HepG2 (cell line): ENCODE measurements around the gene CDK3. TPM values are rescaled to one million over a fixed set of nuclear protein-coding genes. Genes with fewer than 3 reads are reported as not detected.

Experiments used
- CREB1 ChIP-seq, 2 experiments: fragments of 450-650 bp in 1 of 2; IDR thresholded peaks; 2 replicates each; pipeline ENCODE4 v1.6.1; 2016 to 2017; ENCODE audit warnings: control low read depth in 1 of 2, mild to moderate bottlenecking in 1 of 2, missing compliant biosample characterization in 1 of 2, missing genetic modification characterization in 1 of 2
- DR1 ChIP-seq: sonication (generic); formaldehyde crosslinking; IDR thresholded peaks from 2 replicates; pipeline ENCODE4 v1.8.0; 2021; ENCODE audit warnings: mild to moderate bottlenecking, missing genetic modification reagents, inconsistent platforms
- E2F5 ChIP-seq: sonication (generic); formaldehyde crosslinking; conservative IDR thresholded peaks from 2 replicates; pipeline ENCODE4 v1.4.0; 2020; ENCODE audit warnings: missing genetic modification reagents
- HBP1 ChIP-seq: IDR thresholded peaks from 2 replicates; pipeline ENCODE4 v1.6.1; 2016; ENCODE audit warnings: low read depth, control low read depth
- HMG20B ChIP-seq: conservative IDR thresholded peaks from 2 replicates; pipeline ENCODE4 v1.6.1; 2016; ENCODE audit warnings: missing genetic modification reagents, missing compliant biosample characterization
- KAT8 ChIP-seq: IDR thresholded peaks from 2 replicates; pipeline ENCODE4 v1.6.1; 2016; ENCODE audit warnings: missing genetic modification reagents, missing compliant biosample characterization
- LRRFIP1 ChIP-seq: sonication (generic); formaldehyde crosslinking; conservative IDR thresholded peaks from 2 replicates; pipeline ENCODE4 v1.4.0; 2020; ENCODE audit warnings: missing genetic modification reagents
- MIER2 ChIP-seq: IDR thresholded peaks from 2 replicates; pipeline ENCODE4 v1.6.1; 2016; ENCODE audit warnings: missing biosample characterization, missing genetic modification reagents
- MIER3 ChIP-seq: IDR thresholded peaks from 2 replicates; pipeline ENCODE4 v1.6.1; 2016; ENCODE audit warnings: missing compliant biosample characterization, borderline replicate concordance
- NONO ChIP-seq, 2 experiments: fragments of 450-650 bp in 1 of 2; sonication (generic) in 1 of 2; formaldehyde crosslinking in 1 of 2; IDR thresholded peaks in 1 of 2; conservative IDR thresholded peaks in 1 of 2; 2 replicates each; pipeline versions ENCODE4 v1.6.1 to v1.8.0; 2017 to 2022; ENCODE audit warnings: mild to moderate bottlenecking in 1 of 2, missing genetic modification reagents in 1 of 2, moderate library complexity in 1 of 2
- POLR2G ChIP-seq: fragments of 200-400 bp; formaldehyde crosslinking; IDR thresholded peaks from 2 replicates; pipeline ENCODE4 v1.6.1; 2018; ENCODE audit warnings: mild to moderate bottlenecking, low read depth, low read length, moderate library complexity
- SCMH1 ChIP-seq: sonication (generic); formaldehyde crosslinking; IDR thresholded peaks from 2 replicates; pipeline ENCODE4 v1.9.0; 2021; ENCODE audit warnings: missing genetic modification reagents, mild to moderate bottlenecking, borderline replicate concordance
- SMC3 ChIP-seq: IDR thresholded peaks from 2 replicates; pipeline ENCODE4 v1.6.1; 2011; ENCODE audit warnings: low read length, improper control_type of control experiment
- SP2 ChIP-seq: sonication (generic); formaldehyde crosslinking; IDR thresholded peaks from 2 replicates; pipeline ENCODE4 v1.5.1; 2020; ENCODE audit warnings: mild to moderate bottlenecking, missing genetic modification reagents
- THAP7 ChIP-seq: sonication (generic); formaldehyde crosslinking; IDR thresholded peaks from 2 replicates; pipeline ENCODE4 v1.8.1; 2023; ENCODE audit warnings: mild to moderate bottlenecking, missing genetic modification reagents
- TOE1 ChIP-seq: sonication (generic); formaldehyde crosslinking; IDR thresholded peaks from 2 replicates; pipeline ENCODE4 v1.4.0; 2020; ENCODE audit warnings: mild to moderate bottlenecking, missing genetic modification reagents
- ZBTB14 ChIP-seq: sonication (generic); formaldehyde crosslinking; IDR thresholded peaks from 2 replicates; pipeline ENCODE4 v1.4.0; 2020; ENCODE audit warnings: missing genetic modification reagents
- ZFP36L1 ChIP-seq: sonication (generic); formaldehyde crosslinking; IDR thresholded peaks from 2 replicates; pipeline ENCODE4 v1.8.0; 2022; ENCODE audit warnings: mild to moderate bottlenecking, missing genetic modification reagents, moderate library complexity
- ZMYM3 ChIP-seq: sonication (generic); formaldehyde crosslinking; IDR thresholded peaks from 2 replicates; pipeline ENCODE4 v1.5.1; 2020; ENCODE audit warnings: mild to moderate bottlenecking, missing genetic modification reagents
- ZNF569 ChIP-seq: sonication (generic); formaldehyde crosslinking; IDR thresholded peaks from 2 replicates; pipeline ENCODE4 v1.5.0; 2020; ENCODE audit warnings: mild to moderate bottlenecking, missing genetic modification reagents, moderate library complexity, borderline replicate concordance
- ZNF737 ChIP-seq: sonication (generic); formaldehyde crosslinking; IDR thresholded peaks from 2 replicates; pipeline ENCODE4 v1.5.0; 2020; ENCODE audit warnings: missing genetic modification reagents, mild to moderate bottlenecking, borderline replicate concordance
- polyA plus RNA-seq, 8 experiments: library from polyadenylated mRNA; depleted of rRNA in 3 of 8; stranded (reverse) in 7 of 8; unstranded in 1 of 8; fragments of >200 nt; fragmentation: Illumina TruSeq in 4 of 8; extraction: Trizol in 4 of 8; gene quantifications; 2 replicates each; pipeline versions ENCODE4 v1.2.1 to v1.2.3, GENCODE V29; 2011 to 2016; ENCODE audit warnings: low read depth in 4 of 8, missing spikeins in 1 of 8, mixed read lengths in 1 of 8; ENCODE audit not compliant: insufficient read depth in 1 of 8
- total RNA-seq, 5 experiments: library from RNA; depleted of rRNA; stranded (reverse); fragments of >200 nt; fragmentation: Illumina TruSeq; extraction: Trizol; gene quantifications; 2 replicates each; pipeline ENCODE4 v1.2.3, GENCODE V29; 2016; ENCODE audit warnings: low read depth in 1 of 5

Gene CDK3
- total and polyA plus RNA-seq, 2 of the 13 experiments (the other 11 are each of a cell fraction or from before 2014, with no cell fraction given): 5.8 to 11.4 TPM

- TF ChIP-seq SP2 (no peak), NONO (IDR thresholded peaks at IDR 0.05) (no peak), NONO (CRISPR knock-in tag; conservative IDR thresholded peaks at IDR 0.05) (peak; percentile 77), ZMYM3 (no peak), DR1 (CRISPR knock-in tag) (peak; percentile 55), SMC3 (no peak), E2F5 (CRISPR knock-in tag) (no peak), SCMH1 (CRISPR knock-in tag) (no peak), ZNF737 (CRISPR knock-in tag) (no peak), HMG20B (CRISPR knock-in tag) (no peak), TOE1 (CRISPR knock-in tag) (no peak), KAT8 (peak; percentile 55), ZFP36L1 (CRISPR knock-in tag) (no peak), MIER2 (CRISPR knock-in tag) (no peak; the same call in 1 of the 2 replicates), LRRFIP1 (CRISPR knock-in tag) (no peak), MIER3 (CRISPR knock-in tag) (no peak), ZNF569 (CRISPR knock-in tag) (no peak), POLR2G (peak; percentile 71), THAP7 (CRISPR knock-in tag) (no peak; the same call in 1 of the 2 replicates), CREB1 (IDR thresholded peaks at IDR 0.05) (no peak), CREB1 (CRISPR knock-in tag; IDR thresholded peaks at IDR 0.05) (no peak), ZBTB14 (no peak), HBP1 (no peak)
Measured at GRCh38 chr17:76027159-76027839, 26.6 kb downstream of the CDK3 start, which contains the start of gene EVPL (continued).
